ENCODE results near the gene BRAF. TPM values are rescaled to one million over a fixed set of nuclear protein-coding genes. Genes with fewer than 3 reads are reported as not detected.

Gene BRAF
- total RNA-seq, 4 donors from 2014 or later, result 32.2 to 94.9 (median 41.0) TPM

GRCh38 chr7:140810830-140811556, 113.7 kb downstream of the BRAF start:
- 25% methylated on average over 5 of the region's 5 CpGs for WGBS
- Histone ChIP-seq H3K27ac (no peak overlapping the region), H3K36me3 (no peaks in the 10 kb centered on the region), H3K27me3 (no peaks in the 10 kb centered on the region), H3K4me3 (no peak overlapping the region), H3K4me1 (no peaks in the 10 kb centered on the region), H3K9me3 (no peaks in the 10 kb centered on the region)
- DNase-seq (ENCODE audit: low spot score in 2 of 2), result peak in 1 of 2 donors; percentile 57
- TF ChIP-seq, protein P1, sequence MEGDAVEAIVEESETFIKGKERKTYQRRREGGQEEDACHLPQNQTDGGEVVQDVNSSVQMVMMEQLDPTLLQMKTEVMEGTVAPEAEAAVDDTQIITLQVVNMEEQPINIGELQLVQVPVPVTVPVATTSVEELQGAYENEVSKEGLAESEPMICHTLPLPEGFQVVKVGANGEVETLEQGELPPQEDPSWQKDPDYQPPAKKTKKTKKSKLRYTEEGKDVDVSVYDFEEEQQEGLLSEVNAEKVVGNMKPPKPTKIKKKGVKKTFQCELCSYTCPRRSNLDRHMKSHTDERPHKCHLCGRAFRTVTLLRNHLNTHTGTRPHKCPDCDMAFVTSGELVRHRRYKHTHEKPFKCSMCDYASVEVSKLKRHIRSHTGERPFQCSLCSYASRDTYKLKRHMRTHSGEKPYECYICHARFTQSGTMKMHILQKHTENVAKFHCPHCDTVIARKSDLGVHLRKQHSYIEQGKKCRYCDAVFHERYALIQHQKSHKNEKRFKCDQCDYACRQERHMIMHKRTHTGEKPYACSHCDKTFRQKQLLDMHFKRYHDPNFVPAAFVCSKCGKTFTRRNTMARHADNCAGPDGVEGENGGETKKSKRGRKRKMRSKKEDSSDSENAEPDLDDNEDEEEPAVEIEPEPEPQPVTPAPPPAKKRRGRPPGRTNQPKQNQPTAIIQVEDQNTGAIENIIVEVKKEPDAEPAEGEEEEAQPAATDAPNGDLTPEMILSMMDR (IDR thresholded peaks at IDR 0.05), result peak; percentile 29 to 55
- TF ChIP-seq POLR2AphosphoS5 (IDR thresholded peaks at IDR 0.05), result no peak

- H3K4me3 ChIP-seq, result no peak overlapping the region
- H3K9me3 ChIP-seq, result no peaks in the 10 kb centered on the region
- TF ChIP-seq, protein P1 (IDR thresholded peaks at IDR 0.05), result no peak
- TF ChIP-seq POLR2A (IDR thresholded peaks at IDR 0.05) (no peak), EP300 (IDR thresholded peaks at IDR 0.05) (no peak), POLR2AphosphoS5 (IDR thresholded peaks at IDR 0.05) (no peak)
- H3K27ac ChIP-seq, result no peak overlapping the region
- no peaks in the 10 kb centered on the region for H3K4me1 ChIP-seq
- no peaks in the 10 kb centered on the region for H3K36me3 ChIP-seq
- WGBS, result 94% methylated on average over 9 of the region's 9 CpGs
- H3K27me3 ChIP-seq, result no peaks in the 10 kb centered on the region
- no peak for DNase-seq (ENCODE audit: low spot score in 2 of 2)
Measured at GRCh38 chr7:140810385-140810784, 114.3 kb downstream of the BRAF start.

- H3K27ac ChIP-seq, result no peak overlapping the region
- no peaks in the 10 kb centered on the region for H3K27me3 ChIP-seq
- peaks cover 78% of the 10 kb centered on the region for H3K36me3 ChIP-seq
- no peaks in the 10 kb centered on the region for H3K4me1 ChIP-seq
- H3K9me3 ChIP-seq, result no peaks in the 10 kb centered on the region
- H3K4me3 ChIP-seq, result no peak overlapping the region
- TF ChIP-seq, protein P1 (IDR thresholded peaks at IDR 0.05), result no peak
- no peak for DNase-seq (ENCODE audit: low spot score in 2 of 2)
- 79% methylated on average over 2 of the region's 2 CpGs for WGBS
Measured at GRCh38 chr7:140778975-140779374, 145.8 kb downstream of the BRAF start.

DNA sequence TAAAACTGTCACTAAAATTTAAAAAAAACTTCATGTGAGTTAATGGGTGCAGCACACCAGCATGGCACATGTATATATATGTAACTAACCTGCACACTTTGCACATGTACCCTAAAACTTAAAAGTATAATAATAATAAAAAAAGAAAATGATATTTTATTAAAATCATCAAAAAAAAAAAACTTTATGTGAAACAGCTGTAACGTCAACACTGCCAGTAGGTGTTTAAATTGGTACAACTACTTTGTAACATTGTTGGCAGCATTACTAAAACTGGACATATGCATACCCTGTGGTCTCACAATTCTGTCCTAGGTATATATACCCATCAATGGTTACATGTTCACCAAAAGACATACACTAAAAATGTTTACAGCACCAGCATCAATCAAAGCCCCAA, 146.2 kb downstream of the BRAF start:
- DNase-seq (ENCODE audit: low spot score in 2 of 2), result no peak
- Histone ChIP-seq H3K27me3 (no peaks in the 10 kb centered on the region), H3K4me1 (no peaks in the 10 kb centered on the region), H3K9me3 (no peaks in the 10 kb centered on the region), H3K36me3 (peaks cover 75% of the 10 kb centered on the region), H3K4me3 (no peak overlapping the region), H3K27ac (no peak overlapping the region)
- 96% methylated on average over 1 of the region's 1 CpG for WGBS
- TF ChIP-seq POLR2A (IDR thresholded peaks at IDR 0.05) (no peak), POLR2AphosphoS5 (IDR thresholded peaks at IDR 0.05) (no peak), EP300 (IDR thresholded peaks at IDR 0.05) (no peak)
- TF ChIP-seq, protein P1 (IDR thresholded peaks at IDR 0.05), result no peak

- no peaks in the 10 kb centered on the region for H3K27me3 ChIP-seq
- no peak overlapping the region for H3K4me3 ChIP-seq
- TF ChIP-seq POLR2AphosphoS5 (IDR thresholded peaks at IDR 0.05) (no peak), POLR2A (IDR thresholded peaks at IDR 0.05) (no peak), EP300 (IDR thresholded peaks at IDR 0.05) (no peak)
- TF ChIP-seq, protein P1 (IDR thresholded peaks at IDR 0.05), result no peak
- H3K36me3 ChIP-seq, result peaks cover 60% of the 10 kb centered on the region
- no peaks in the 10 kb centered on the region for H3K4me1 ChIP-seq
- no peak for DNase-seq (ENCODE audit: low spot score in 2 of 2)
- H3K27ac ChIP-seq, result no peak overlapping the region
- WGBS, result 91% methylated on average over 4 of the region's 4 CpGs
- no peaks in the 10 kb centered on the region for H3K9me3 ChIP-seq
Measured at GRCh38 chr7:140774371-140774770, 150.4 kb downstream of the BRAF start.

All from suprapubic skin (tissue), 4 donors.